Lung (tissue), 12 donors: Measurements from ENCODE around the gene FBXL17. TPM values are rescaled to one million over a fixed set of nuclear protein-coding genes. Genes with fewer than 3 reads are reported as not detected.

Source experiments
- ATAC-seq: fragments of 200-7000 bp; cut with Tn5 transposase; one replicate; pipeline ENCODE4 v1.9.1; 2020; ENCODE audit warnings: moderate number of reproducible peaks; ENCODE audit not compliant: insufficient read depth, low FRiP score
- DNase-seq, 3 donors: peaks; one replicate each; pipeline ENCODE4 v3.0.0-alpha.2; 2013 to 2017
- H3K27ac ChIP-seq, 2 donors: one replicate each; pipeline ENCODE4 v1.5.1; 2013; ENCODE audit warnings: mild to moderate bottlenecking in 2 of 2, moderate library complexity in 2 of 2, control low read depth in 1 of 2, inconsistent platforms in 1 of 2, low read depth in 1 of 2, low read length in 1 of 2
- H3K27me3 ChIP-seq, 3 donors: one replicate each; pipeline ENCODE4 v1.5.1; 2013; ENCODE audit warnings: low read length in 2 of 3; ENCODE audit not compliant: control insufficient read depth in 3 of 3, insufficient read depth in 3 of 3
- H3K36me3 ChIP-seq, 4 donors: one replicate each; pipeline ENCODE4 v1.5.1; 2013; ENCODE audit warnings: low read length in 4 of 4, mild to moderate bottlenecking in 1 of 4, moderate library complexity in 1 of 4; ENCODE audit not compliant: control insufficient read depth in 4 of 4, insufficient read depth in 4 of 4
- H3K4me1 ChIP-seq, 5 donors: one replicate each; pipeline ENCODE4 v1.5.1; 2013; ENCODE audit warnings: low read length in 5 of 5, mild to moderate bottlenecking in 2 of 5, moderate library complexity in 1 of 5; ENCODE audit not compliant: control insufficient read depth in 5 of 5, insufficient read depth in 5 of 5
- H3K4me3 ChIP-seq: one replicate; pipeline ENCODE4 v1.5.1; 2013; ENCODE audit warnings: mild to moderate bottlenecking, control low read depth, moderate library complexity
- H3K9ac ChIP-seq, 2 donors: one replicate each; pipeline ENCODE4 v1.5.1; 2013; ENCODE audit warnings: low read length in 2 of 2, control low read depth in 1 of 2; ENCODE audit not compliant: insufficient read depth in 1 of 2
- H3K9me3 ChIP-seq, 4 donors: one replicate each; pipeline ENCODE4 v1.5.1; 2013; ENCODE audit warnings: low read length in 3 of 4, mild to moderate bottlenecking in 1 of 4, moderate library complexity in 1 of 4; ENCODE audit not compliant: control insufficient read depth in 4 of 4, insufficient read depth in 3 of 4
- WGBS, 2 donors: extraction: QIAGEN DNeasy Blood & Tissue Kit; methylation state at CpG; one replicate each; pipeline ENCODE4 v1.1.7; 2013; 5-methylcytosine and 5-hydroxymethylcytosine counted together
- polyA plus RNA-seq, 2 donors: library from polyadenylated mRNA; stranded (reverse); fragments of 200-250 nt; gene quantifications; one replicate each; pipeline ENCODE4 v1.2.1, GENCODE V29; 2013
- total RNA-seq, 2 donors: library from RNA; depleted of rRNA in 1 of 2; stranded (reverse); fragments of >200 nt in 1 of 2; gene quantifications; one replicate each; pipeline ENCODE4 v1.2.1, GENCODE V29; 2014 to 2021
- TF ChIP-seq, protein P1 (sequence below): IDR thresholded peaks from 2 replicates; pipeline ENCODE4 v1.5.1; 2012; ENCODE audit warnings: mild to moderate bottlenecking; ENCODE audit errors: control extremely low read depth, extremely low read depth
- donor health status: control.
- donor health status: control.
- donor health status: Bipolar disorder and iron deficiency.
- donor health status: healthy.
- donor health status: DM: yes; HTN: yes; CAD: no.

FBXL17 gene
- total and polyA plus RNA-seq, 4 donors, result 4.0 to 23.9 (median 13.6) TPM

DNA sequence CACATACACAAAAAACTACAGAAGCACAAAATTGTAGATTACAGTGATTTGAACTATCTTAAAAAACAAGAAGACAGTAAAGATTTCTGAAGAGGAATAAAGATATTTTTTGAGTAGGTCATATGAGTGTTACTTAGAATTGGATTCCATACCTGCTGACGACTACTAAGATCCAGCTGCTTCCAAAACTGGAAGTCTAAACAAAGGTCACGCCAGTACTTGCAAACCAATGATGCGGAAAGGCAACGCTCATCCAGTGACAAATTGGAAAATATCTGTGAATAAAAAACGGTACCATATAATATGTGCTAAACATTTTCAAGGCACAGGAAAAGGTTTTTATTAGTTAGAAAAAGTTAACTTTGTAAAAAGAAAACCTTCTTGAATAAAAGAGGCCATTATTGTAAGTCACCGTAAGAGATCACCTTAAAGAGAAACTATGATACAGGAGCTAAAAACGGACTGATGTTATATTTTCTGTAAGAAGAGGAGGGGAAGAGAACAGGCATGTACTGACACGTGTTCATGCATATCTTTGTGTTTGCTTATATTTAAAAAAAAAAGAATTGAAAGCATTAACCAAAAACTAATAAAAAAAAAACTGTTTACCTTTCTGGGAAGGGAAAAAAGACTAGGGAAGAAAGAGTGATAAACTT lies 14.1 kb downstream of the FBXL17 start:
- Histone ChIP-seq H3K9ac (no peak overlapping the region), H3K4me3 (no peak overlapping the region), H3K27me3 (no peaks in the 10 kb centered on the region), H3K4me1 (peaks cover 0 to 14% (median 0%) of the 10 kb centered on the region in 5 donors), H3K9me3 (no peaks in the 10 kb centered on the region), H3K36me3 (peaks cover 0 to 5% (median 0%) of the 10 kb centered on the region in 4 donors), H3K27ac (no peak overlapping the region)
- 93 to 94% methylated on average over 8 of the region's 8 CpGs for WGBS, 2 donors
- ATAC-seq (no peak), DNase-seq (no peak)
- TF ChIP-seq, protein P1, sequence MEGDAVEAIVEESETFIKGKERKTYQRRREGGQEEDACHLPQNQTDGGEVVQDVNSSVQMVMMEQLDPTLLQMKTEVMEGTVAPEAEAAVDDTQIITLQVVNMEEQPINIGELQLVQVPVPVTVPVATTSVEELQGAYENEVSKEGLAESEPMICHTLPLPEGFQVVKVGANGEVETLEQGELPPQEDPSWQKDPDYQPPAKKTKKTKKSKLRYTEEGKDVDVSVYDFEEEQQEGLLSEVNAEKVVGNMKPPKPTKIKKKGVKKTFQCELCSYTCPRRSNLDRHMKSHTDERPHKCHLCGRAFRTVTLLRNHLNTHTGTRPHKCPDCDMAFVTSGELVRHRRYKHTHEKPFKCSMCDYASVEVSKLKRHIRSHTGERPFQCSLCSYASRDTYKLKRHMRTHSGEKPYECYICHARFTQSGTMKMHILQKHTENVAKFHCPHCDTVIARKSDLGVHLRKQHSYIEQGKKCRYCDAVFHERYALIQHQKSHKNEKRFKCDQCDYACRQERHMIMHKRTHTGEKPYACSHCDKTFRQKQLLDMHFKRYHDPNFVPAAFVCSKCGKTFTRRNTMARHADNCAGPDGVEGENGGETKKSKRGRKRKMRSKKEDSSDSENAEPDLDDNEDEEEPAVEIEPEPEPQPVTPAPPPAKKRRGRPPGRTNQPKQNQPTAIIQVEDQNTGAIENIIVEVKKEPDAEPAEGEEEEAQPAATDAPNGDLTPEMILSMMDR, result no peak

DNA sequence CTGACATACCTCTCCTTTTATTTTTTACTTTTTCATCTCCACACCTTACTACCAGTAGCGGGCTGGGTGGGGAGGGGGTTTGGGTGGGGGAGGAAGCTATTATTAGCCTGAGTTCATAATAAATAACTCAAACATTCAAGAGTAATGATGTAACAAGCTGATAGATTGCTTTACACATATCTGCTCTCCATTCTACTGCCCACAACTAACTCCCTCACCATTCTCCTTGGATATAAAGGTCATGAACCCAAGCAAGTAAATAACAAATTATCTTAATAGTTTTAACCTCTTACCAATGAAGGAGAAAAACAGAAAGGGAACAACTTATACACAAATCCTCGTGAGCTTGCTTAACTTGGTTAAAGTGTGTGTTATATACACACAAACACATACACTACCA lies 15.4 kb downstream of the FBXL17 start:
- no peak overlapping the region for H3K27ac ChIP-seq
- no peak overlapping the region for H3K9ac ChIP-seq
- H3K9me3 ChIP-seq, result no peaks in the 10 kb centered on the region
- H3K4me1 ChIP-seq, result peaks cover 0 to 14% (median 0%) of the 10 kb centered on the region in 5 donors
- ATAC-seq (no peak), DNase-seq (no peak)
- peaks cover 0 to 5% (median 0%) of the 10 kb centered on the region in 4 donors for H3K36me3 ChIP-seq
- WGBS, 2 donors, result 73 to 80% methylated on average over 2 of the region's 2 CpGs
- TF ChIP-seq, protein P1, result no peak
- no peak overlapping the region for H3K4me3 ChIP-seq
- no peaks in the 10 kb centered on the region for H3K27me3 ChIP-seq

DNA sequence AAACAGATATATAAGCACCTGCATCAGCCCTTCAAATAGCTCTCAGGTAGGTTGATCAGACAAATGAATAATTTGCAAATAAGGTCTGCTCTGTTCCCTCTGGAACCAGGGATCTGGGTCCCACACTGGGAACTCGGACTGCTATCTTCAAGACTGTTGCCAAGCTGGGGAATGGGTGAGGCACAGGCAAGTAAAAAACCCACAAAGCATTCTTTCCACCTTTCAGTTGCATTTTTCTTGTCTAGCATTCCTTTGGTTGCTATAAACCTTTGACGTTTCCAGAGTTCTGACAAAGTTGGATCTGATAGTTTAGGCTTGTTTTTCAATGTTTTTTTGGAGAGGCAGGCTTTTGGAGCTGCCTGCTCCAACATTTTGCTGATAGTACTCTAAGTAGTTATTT lies 20.1 kb downstream of the FBXL17 start:
- peaks cover 0 to 8% (median 4%) of the 10 kb centered on the region in 4 donors for H3K36me3 ChIP-seq
- TF ChIP-seq, protein P1, result no peak
- 89 to 94% methylated on average over 2 of the region's 2 CpGs for WGBS, 2 donors
- peaks cover 0 to 2% (median 0%) of the 10 kb centered on the region in 5 donors for H3K4me1 ChIP-seq
- DNase-seq (no peak), ATAC-seq (no peak)
- H3K27me3 ChIP-seq, result no peaks in the 10 kb centered on the region
- no peak overlapping the region for H3K9ac ChIP-seq
- no peaks in the 10 kb centered on the region for H3K9me3 ChIP-seq
- H3K4me3 ChIP-seq, result no peak overlapping the region
- H3K27ac ChIP-seq, result no peak overlapping the region
